GM10847 (cell line): ENCODE data around the gene FAM180A.

Experiments
- POLR2A ChIP-seq: IDR thresholded peaks from 2 replicates; pipeline ENCODE4 v1.6.1; 2011; ENCODE audit not compliant: insufficient read length; ENCODE audit errors: extremely low read depth

Gene FAM180A

GRCh38 chr7:135757719-135758411 lies 9.3 kb upstream of the FAM180A start:
- TF ChIP-seq POLR2A: no peak

- no peak for TF ChIP-seq POLR2A
Measured at GRCh38 chr7:135756191-135756590, 7.6 kb upstream of the FAM180A start.

GRCh38 chr7:135755351-135755753 lies 6.7 kb upstream of the FAM180A start:
- TF ChIP-seq POLR2A: no peak

GRCh38 chr7:135753616-135754413 lies 5.2 kb upstream of the FAM180A start:
- TF ChIP-seq POLR2A: no peak

- no peak for TF ChIP-seq POLR2A
Measured at GRCh38 chr7:135747366-135747765, 1.2 kb downstream of the FAM180A start.

GRCh38 chr7:135745703-135746312 lies 2.8 kb downstream of the FAM180A start:
- no peak for TF ChIP-seq POLR2A

GRCh38 chr7:135744938-135745702 lies 3.5 kb downstream of the FAM180A start:
- no peak for TF ChIP-seq POLR2A

GRCh38 chr7:135743907-135744731 lies 4.5 kb downstream of the FAM180A start:
- TF ChIP-seq POLR2A: no peak

- TF ChIP-seq POLR2A: no peak
Measured at GRCh38 chr7:135742371-135742770, 6.2 kb downstream of the FAM180A start.

- no peak for TF ChIP-seq POLR2A
Measured at GRCh38 chr7:135741905-135742304, 6.7 kb downstream of the FAM180A start.

- no peak for TF ChIP-seq POLR2A
Measured at GRCh38 chr7:135740889-135741288, 7.7 kb downstream of the FAM180A start.

GRCh38 chr7:135736586-135737305 lies 11.9 kb downstream of the FAM180A start:
- TF ChIP-seq POLR2A: no peak

GRCh38 chr7:135734343-135734689 lies 14.3 kb downstream of the FAM180A start:
- TF ChIP-seq POLR2A: no peak

GRCh38 chr7:135733603-135734342 lies 14.8 kb downstream of the FAM180A start:
- no peak for TF ChIP-seq POLR2A

GRCh38 chr7:135731131-135731530 lies 17.5 kb downstream of the FAM180A start:
- no peak for TF ChIP-seq POLR2A
